OCI-M2 (cell line): ENCODE data around the gene COL2A1.

Source experiments
- DNase-seq: peaks from one replicate; lab custom pipeline; 2025; ENCODE audit not compliant: unreplicated experiment; lab: John Stamatoyannopoulos, UW

Gene COL2A1

DNA sequence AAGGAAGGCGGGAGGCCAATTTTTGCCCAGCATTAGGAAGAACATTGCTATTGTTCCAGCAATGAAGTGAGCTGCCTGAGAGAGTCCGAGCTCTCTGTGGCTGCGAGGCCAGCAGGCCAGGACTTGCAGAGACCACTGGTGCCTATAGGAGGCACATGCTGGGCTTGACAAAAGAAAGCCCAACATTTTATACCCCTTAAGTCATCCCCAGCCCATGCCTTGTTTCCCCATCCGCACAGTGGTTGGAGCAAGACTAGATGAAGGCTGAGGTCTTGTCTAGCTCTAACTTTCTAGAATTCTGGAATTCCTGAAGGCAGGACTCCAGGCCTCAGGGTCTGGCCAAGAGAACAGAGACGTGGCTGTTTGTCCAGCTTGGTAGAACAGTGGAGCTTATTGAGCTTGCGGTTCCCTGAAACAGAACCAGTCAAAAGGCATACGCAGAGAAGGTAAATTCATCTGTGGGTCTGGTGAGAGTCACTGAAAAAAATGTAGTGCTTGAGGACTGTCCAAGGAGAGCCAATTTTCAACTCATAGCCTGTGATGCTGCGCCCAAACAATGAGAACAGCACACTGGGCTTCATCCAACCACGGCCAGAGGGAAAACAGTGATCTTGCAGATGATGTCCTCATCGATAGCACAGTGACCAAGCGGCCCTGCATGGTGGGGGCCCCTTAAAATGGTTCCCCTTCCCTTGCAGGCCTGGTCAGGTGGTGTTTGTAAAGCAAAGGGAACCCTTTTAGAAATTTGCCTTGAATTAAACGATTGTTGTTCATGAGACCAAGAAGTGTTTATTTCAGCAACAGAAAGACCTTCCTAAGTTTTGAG, 27.1 kb upstream of the COL2A1 start:
- DNase-seq: no peak

DNA sequence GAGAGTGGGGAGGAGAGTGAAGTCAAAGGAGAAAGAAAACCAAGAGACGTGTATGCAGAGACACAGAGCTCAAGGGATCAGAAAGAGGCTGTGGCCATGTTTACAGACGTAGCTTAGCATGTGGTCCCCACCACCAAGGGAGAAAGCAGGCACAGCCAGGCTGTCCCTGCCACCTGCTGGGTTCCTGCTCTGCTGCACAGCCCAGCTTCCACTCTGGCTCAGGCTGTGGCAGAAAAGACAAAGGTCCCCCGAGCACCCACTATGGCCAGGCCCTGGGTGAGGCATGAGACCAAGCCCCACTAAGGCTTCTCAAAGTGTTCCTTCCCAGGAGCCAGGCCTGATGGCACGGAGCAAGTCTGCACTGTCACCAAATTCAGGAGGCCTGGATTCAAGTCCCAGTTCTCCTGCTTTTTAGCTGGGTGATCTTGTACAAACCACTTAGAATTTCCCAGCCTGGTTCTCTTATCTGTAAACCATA, 25.9 kb upstream of the COL2A1 start:
- no peak for DNase-seq

DNA sequence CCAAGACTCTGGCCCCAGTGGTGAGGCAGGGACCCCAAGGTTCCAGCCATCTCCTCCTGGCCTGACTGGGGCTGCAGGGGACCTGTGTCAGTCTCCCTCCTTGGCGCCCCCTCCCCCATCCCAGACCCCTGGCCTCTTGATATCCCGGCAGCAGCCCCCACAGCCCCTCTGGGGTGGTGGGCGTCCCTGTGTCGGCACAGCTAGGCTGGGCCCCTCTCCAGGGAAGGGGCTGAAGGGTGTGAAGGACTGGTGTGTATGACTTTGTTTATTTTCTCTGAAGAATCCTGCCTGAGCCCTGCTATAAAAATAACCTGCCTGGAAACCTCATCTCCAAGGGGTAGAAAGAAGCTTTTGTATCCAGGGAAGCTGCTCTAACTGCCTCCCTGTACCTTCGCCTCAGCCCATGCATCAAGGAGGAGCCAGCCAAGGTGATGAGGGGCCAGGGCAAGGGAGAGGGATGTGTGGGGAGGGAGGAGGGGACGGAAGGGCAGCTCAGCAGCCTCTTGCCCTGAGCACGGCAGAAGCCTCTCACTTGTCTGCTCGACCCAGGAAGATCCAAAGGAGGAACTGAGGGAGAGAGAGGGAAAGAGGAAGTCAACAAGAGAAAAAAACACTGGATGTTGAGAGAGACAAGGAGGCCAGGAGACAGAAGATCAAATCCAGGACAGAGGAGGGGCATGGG, 25.4 kb upstream of the COL2A1 start:
- no peak for DNase-seq

DNA sequence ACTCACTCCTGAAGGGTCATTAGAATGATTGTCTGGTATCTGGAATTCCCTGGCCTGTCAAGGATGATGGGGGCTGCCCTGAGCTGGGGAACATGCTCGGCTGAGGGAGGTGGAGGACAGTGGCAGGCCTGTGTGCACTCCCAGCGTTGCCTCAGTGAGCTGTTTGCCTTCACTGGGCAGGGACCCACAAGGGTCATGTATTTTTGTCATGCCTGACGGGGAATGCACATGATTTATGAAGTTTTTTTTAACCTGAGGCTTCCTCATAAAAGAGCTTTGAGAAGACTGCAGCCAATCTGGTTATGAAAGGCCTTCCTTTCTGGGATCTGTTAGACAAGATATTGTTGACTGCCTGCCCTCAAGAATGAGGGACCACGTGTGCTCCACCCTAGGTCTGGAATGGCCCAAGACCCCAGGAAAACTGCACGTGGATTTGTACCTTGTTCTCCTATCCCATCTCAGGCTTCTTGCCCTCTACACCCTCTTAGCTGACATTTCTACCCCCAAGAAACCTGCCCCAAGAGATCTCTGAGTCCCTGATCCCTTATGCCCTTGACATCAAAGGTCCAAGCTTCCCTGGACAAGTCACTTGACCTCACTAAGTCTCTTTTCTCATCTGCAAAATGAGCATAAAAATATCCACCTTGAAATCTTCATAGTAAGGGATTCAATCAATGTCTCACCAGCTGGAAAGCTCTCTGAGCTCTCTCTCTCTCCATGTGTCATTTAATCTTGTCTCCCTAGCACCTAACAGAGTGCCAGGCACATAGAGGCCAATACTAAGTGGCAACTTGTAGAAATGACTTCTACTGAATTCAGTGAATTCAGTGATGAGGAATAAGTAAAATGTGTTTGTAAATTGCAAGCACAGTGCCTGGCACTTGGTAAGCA, 24.5 kb upstream of the COL2A1 start:
- no peak for DNase-seq

DNA sequence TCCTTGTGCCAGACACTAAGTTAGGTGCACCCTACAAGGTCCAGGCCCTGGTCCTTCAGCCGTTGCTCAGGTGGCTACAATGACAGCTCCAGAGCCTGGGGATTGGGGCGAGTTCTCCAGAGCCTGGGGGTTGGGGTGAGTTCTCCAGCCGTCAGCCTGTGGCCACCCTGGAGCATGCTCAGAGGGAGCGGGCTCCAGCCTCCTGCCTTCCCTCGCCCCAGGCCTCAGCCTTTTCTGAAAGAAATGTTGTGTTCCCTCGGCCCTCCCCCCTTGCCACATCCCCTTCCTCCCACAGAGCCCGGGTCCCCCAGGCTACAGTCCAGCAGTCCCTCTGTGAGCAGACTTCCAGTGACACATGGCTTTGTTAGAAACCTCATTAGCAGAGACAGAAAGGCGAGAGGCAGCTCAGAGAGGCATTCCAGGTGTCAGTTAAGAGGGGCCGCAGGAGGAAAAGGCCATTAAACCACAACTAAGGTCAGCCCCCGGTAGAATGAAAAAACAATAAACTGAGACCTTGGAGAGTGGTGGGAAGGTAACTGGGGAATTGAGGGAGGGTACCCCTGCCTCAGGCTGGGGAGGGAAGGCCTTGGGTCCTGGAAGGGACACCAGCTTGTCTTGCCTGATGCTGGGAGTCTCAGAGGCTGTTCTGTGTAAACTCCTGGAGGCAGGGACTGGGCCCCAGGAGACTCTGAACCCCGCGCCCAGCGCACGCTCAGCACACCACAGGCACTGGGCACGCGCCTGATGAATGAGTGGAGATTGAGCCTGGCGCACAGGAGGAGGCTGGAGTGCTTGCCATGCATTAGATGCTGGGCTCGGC, 23.1 kb upstream of the COL2A1 start:
- DNase-seq: no peak

- DNase-seq: no peak
Observed at GRCh38 chr12:48026060-48026827, 22.0 kb upstream of the COL2A1 start.

- no peak for DNase-seq
Observed at GRCh38 chr12:48025281-48025680, 21.0 kb upstream of the COL2A1 start.

- no peak for DNase-seq
Observed at GRCh38 chr12:48024735-48025134, 20.5 kb upstream of the COL2A1 start.

- DNase-seq: no peak
Observed at GRCh38 chr12:48023386-48023785, 19.1 kb upstream of the COL2A1 start.

GRCh38 chr12:48022676-48023385, 18.6 kb upstream of the COL2A1 start:
- no peak for DNase-seq

- DNase-seq: no peak
Observed at GRCh38 chr12:48022180-48022521, 17.9 kb upstream of the COL2A1 start.

DNA sequence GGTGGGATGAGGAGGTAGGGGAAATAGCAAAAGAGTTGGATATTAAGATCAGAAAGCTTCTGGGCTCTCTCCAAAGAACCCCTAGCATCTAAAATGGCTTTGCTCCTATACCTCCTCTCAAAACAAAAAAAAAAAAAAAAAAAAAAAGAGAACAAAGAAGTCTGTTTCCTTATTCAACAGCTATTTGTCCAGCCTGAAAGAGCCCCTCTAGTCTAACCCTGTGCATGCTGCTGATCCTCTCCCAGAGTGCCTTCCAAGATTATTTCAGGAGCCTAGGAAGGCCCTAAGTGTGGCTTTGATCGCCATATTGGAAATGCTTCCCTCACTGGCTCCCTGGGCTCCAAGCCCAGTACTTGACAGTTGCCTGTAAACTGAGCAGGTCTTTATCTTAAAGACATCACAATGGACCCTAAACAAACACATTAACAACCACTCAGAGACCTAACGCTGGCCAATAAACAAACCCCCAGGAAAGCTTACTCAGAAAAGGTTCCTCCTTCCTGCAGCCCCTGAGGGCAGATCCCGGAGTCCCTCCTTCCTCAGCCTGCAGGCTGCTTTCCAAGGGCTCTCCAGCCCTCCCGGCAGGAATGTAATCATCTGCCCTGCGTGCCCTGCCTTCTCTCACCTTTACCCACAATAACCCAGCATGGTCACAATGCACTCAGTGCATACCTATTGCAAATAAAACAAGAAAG, 17.4 kb upstream of the COL2A1 start:
- DNase-seq: no peak

GRCh38 chr12:48019639-48020265, 15.5 kb upstream of the COL2A1 start:
- no peak for DNase-seq

GRCh38 chr12:48018618-48018995, 14.3 kb upstream of the COL2A1 start:
- no peak for DNase-seq

- DNase-seq: no peak
Observed at GRCh38 chr12:48017921-48018617, 13.8 kb upstream of the COL2A1 start.

GRCh38 chr12:48017496-48017895, 13.2 kb upstream of the COL2A1 start:
- no peak for DNase-seq

GRCh38 chr12:48016373-48017020, 12.2 kb upstream of the COL2A1 start:
- DNase-seq: no peak
